Erythroblast (primary cell): Measurements from ENCODE around the gene WDR7.

Experiments
- DNase-seq, 2 experiments: peaks; one replicate each; lab custom pipeline; 2025; lab: John Stamatoyannopoulos, UW
- GATA1 ChIP-seq: IDR thresholded peaks from 2 replicates; pipeline ENCODE4 v1.6.1; 2011; ENCODE audit warnings: low read depth, mild to moderate bottlenecking, control low read depth, low read length, moderate library complexity
- POLR2A ChIP-seq: IDR thresholded peaks from 2 replicates; pipeline ENCODE4 v1.6.1; 2011; ENCODE audit warnings: mild to moderate bottlenecking, low read length

The WDR7 gene

GRCh38 chr18:57073501-57074187, 422.5 kb downstream of the WDR7 start:
- TF ChIP-seq POLR2A (no peak), GATA1 (no peak)
- no peak for DNase-seq

GRCh38 chr18:57075716-57076400, 424.7 kb downstream of the WDR7 start:
- TF ChIP-seq POLR2A (no peak), GATA1 (no peak)
- DNase-seq, result no peak

- TF ChIP-seq GATA1, result no peak
- no peak for TF ChIP-seq POLR2A
- no peak for DNase-seq
Measured at GRCh38 chr18:57077005-57077765, 426.0 kb downstream of the WDR7 start.

GRCh38 chr18:57077786-57078552, 426.8 kb downstream of the WDR7 start:
- DNase-seq, result no peak
- TF ChIP-seq POLR2A, result no peak
- no peak for TF ChIP-seq GATA1

GRCh38 chr18:57078614-57079013, 427.5 kb downstream of the WDR7 start:
- DNase-seq, result no peak
- TF ChIP-seq GATA1, result no peak
- TF ChIP-seq POLR2A, result no peak

GRCh38 chr18:57080479-57080878, 429.3 kb downstream of the WDR7 start:
- DNase-seq, result no peak
- TF ChIP-seq GATA1 (no peak), POLR2A (no peak)

GRCh38 chr18:57081899-57082298, 430.7 kb downstream of the WDR7 start:
- no peak for DNase-seq
- TF ChIP-seq POLR2A (no peak), GATA1 (no peak)

- no peak for DNase-seq
- TF ChIP-seq GATA1, result no peak
Measured at GRCh38 chr18:57083485-57083884, 432.3 kb downstream of the WDR7 start.

- no peak for TF ChIP-seq POLR2A
- no peak for TF ChIP-seq GATA1
Measured at GRCh38 chr18:57084331-57085271, 433.4 kb downstream of the WDR7 start.

GRCh38 chr18:57085371-57085770, 434.2 kb downstream of the WDR7 start:
- no peak for TF ChIP-seq GATA1
- no peak for TF ChIP-seq POLR2A
- DNase-seq, result no peak

More at GRCh38 chr18:57084331-57085271, 433.4 kb downstream of the WDR7 start:
- no peak for DNase-seq

GRCh38 chr18:57086163-57086562, 435.0 kb downstream of the WDR7 start:
- DNase-seq, result no peak
- TF ChIP-seq POLR2A (no peak), GATA1 (no peak)
